Measurements from ENCODE around the gene TM9SF1.

Gene TM9SF1

DNA sequence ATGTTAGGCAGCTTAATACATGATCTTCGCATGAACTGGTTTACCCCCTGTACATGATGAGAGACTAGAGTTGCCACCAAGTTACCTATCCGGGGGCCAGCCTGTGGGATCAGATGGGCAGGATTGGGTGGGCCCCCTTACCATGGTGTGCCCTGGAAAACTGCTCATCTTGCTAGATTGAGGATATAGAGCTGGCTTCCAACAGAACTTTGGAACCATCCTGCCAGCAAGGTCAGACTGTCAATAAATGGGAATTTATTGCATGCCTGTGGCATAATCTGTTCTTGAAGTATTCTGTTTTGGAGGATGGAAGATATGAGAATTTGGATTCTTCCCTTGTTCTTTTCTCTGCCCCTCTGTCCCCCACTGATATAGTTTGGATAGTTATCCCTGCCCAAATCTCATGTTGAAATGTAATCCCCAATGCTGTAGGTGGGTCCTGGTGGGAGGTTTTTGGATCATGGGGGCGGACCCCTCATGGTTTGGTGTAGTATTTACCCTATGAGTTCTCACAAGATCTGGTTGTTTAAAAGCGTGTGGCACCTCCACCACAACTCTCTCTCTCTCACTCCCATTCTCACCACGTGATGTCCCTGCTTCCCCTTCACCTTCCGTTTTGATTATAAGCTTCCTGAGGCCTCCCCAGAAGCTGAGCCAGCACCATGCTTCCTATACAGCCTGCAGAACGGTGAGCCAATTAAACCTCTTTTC, 3.7 kb upstream of the TM9SF1 start:
- in situ Hi-C loops (cut with MboI; ENCODE audit: low sequenced_read_pairs) = no loop called here

DNA sequence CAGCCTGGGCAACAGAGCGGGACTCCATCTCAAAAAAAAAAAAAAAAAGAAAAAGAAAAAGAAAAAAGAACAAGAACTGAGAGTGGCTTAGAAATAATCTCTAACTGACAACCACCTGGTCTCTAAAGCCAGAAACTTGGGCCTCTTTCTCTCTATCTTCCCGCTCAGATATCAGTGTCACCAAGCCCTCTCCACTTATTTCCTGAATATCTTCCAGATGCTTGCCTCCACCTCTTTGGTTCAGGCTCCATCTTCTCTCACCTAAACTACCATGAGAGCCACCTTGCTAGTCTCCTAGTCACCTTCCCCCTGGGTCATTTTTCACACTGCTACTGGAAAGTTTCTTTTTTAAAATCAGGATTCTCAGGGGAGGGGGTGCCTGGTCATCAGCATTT, 1.8 kb upstream of the TM9SF1 start:
- in situ Hi-C loops (cut with MboI; ENCODE audit: low sequenced_read_pairs) = no loop called here

DNA sequence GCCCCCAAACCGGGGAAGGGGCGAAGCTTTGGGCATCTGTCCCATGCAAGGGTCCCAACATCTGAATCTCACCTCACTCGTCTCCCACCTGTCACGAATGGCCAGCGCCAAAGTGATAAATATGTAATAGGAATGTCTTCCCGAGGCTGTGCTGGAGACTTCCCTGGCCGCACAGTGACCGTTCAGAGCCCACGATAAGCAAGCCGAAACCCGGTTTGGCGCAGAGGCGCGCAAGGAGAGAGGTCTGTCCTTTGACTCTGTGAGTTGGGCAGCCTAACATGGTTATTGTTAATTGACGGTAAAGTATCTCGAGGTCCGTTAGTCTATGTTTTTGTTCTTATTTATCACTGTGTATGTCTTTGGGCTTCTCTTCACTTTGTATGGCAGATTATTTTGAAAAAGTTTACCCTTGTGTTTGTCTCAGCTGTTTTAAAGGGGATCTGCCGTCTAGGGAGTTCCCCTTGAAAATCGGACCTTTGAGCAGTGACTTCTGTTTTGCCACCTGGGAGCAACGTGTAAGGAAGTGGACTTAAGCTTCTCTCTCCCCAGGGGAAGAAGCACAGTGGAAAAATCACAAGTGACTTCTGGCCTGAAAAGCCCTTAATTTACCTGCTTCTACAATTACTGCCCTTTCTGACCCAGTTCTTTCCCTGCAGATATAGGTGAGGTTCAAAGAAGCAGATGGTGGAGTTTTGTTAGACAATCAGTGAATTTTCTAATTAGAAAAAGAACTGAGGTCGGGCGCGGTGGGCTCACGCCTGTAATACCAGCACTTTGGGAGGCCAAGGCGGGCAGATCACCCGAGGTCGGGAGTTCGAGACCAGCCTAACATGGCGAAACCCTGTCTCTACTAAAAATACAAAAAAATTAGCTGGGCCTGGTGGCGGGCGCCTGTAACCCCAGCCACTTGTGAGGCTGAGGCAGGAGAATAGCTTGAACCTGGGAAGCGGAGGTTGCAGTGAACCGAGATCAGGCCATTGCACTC, 1.1 kb upstream of the TM9SF1 start:
- in situ Hi-C loops (cut with MboI; ENCODE audit: low sequenced_read_pairs) = no loop called here

DNA sequence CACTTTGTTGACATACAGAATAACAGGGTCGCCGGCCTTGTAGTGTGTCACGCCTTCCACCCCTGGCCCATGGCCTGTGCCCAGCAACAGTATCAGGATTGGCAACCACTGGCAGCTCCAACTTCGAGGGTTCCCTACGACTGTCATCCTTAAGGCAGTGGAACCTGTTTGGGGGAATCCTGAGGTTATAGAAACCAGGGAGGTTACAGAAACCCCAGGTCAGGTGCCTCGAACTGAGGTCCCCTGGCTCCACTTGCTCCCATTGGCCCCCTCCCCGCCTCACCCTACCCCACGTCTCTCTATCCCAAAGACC, 412 bp downstream of the TM9SF1 start:
- in situ Hi-C loops (cut with MboI; ENCODE audit: low sequenced_read_pairs) = no loop called here

DNA sequence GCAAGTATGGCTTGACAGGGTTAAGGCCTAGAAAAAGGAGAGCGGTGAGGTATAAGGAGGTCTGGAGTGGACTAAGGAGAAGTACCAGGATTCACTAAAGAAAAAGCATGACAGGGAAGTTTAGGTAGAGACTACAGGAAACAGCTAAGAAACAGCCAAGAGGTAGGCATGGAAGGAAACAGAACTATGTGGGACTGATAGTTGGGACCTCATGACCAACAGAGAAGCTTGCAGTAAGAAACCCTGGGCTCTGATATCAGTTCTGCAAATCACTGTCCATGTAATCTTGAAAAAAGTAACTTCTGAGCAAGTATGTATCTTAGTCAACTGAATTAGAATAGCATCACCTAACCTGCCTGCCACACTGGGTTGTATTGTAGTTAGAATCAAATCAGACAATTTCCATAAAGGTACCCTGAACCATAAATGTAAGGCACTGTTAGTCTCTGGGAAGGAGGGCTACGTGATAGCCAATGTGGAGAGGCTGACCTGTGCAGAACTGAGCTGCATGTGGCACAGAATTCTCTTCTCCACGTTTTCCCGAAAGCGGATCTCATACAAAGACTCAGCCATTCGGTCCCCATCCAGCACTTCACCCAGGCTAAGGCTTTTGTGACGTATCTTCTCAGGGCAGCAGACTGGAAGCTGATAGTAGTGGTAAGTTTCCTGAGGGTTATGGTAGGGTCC, 912 bp downstream of the TM9SF1 start:
- in situ Hi-C loops (cut with MboI; ENCODE audit: low sequenced_read_pairs) = no loop called here

DNA sequence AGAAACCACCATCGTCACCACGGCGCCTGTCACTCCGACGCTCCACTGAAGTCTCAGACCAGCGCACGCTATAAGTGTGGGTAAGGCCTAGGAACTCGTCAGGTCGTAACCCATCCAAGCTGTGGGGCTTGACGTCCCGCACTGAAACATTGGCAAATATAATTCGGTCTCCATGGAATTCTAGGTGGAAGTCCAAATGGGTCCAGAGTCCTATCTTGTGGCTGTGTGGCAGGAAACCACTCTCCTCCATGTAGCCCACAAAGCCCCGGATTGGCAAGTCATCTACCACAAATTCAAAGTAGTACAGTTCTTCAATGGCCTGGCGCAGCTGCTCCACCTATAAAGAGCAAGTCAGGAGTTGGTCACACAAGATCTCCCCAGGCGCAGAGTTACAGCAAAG, 2.3 kb downstream of the TM9SF1 start:
- in situ Hi-C loops (cut with MboI; ENCODE audit: low sequenced_read_pairs) = no loop called here

DNA sequence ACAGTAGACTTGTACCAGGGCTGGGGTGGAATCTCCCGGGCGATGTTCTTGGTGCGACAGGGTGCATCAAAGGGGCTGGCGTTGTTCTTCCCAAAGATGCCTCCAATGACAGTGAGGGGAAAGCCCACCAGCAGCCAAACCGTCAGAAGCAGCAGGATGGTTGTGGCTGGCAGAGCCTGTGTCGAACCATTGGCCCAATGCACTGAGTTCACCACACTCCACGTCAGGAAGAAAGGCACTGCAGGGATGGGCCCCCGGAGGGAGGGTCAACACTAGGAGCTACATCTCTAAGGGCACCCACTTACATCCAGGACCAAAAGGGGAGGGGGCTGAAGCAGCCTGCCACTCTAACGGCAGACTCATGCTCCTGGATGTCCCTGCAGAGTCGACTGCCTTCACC, 4.8 kb downstream of the TM9SF1 start:
- in situ Hi-C loops (cut with MboI; ENCODE audit: low sequenced_read_pairs) = no loop called here

DNA sequence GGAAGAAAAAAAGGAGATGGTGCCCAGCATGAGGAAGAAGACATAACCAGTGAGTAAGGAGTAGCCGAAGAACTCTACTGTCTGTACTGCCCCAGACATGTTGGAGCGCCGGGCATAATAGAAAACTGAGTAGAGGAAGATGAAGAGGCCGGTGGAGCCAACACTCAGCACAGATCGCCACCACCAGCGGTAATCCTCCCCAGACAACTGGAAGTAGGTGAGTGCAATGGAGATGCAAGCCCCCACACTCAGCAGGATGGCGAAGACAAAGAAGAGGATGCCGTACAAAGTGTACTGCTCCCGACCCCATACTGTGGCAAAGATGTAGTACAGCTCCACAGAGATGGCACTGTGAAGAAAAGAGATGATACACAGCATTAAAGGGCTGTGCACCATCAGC, 5.8 kb downstream of the TM9SF1 start:
- in situ Hi-C loops (cut with MboI; ENCODE audit: low sequenced_read_pairs) = no loop called here

DNA sequence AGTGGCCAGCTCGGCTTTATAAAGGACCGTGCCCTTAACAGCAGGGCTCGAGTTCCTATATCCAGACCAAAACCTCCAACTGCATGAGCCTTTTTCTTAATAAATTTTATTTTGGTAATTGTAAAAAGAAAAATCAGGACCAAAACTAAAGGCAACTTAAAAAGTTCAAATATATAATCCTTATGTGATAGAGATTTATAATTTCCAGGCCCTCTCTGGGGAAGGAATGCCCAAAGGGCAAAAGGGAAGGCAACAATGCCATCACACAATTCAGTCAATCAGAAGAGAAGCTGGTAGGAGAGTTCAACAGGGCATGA, 6.2 kb downstream of the TM9SF1 start:
- in situ Hi-C loops (cut with MboI; ENCODE audit: low sequenced_read_pairs) = no loop called here

DNA sequence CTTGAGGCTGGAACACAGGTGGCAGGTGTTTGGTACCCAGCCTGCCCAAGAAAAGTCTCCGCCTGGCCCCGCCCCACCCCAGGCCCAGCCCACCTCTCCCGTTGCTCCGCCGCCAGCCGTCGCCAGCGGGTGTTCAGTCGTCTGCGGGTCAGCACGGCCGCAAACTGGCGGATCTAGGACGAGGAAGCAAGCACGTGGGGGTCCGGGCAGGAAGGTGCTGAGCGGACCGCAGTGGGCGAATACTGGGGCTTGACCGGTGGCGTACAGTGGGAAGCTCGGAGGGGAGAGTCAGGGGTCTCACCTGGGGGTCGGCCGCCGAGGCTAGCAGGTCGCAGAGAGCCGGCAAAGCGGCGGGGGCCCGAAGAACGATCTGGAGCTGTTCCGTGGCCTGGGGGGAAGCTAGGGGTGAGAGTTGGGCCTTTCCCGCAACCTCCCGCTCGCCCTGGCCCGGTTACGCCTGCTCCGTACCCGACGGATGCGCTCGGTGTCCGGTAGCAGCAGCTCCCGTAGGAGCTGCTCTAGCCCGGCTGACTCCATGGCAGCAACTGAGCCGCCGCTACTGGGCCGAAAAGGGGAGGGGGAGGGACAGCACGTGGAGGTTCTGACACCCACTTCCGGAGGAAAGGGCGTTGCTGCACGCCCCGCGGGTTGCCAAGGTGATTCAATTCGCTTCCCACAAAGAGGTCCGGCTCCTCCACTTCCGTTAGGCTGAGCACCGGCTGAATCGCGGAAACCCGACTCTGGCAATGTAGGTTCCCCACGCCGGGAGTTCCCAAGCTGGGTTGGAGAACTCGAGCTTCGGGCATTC, 6.8 kb downstream of the TM9SF1 start, which contains the start of gene IPO4:
Gene IPO4, minus strand, starts transcription at position 566 of the 808 bp plus-strand sequence. Its CDS starts 29 bp downstream, at position 537.
- in situ Hi-C loops (cut with MboI; ENCODE audit: low sequenced_read_pairs) = no loop called here

DNA sequence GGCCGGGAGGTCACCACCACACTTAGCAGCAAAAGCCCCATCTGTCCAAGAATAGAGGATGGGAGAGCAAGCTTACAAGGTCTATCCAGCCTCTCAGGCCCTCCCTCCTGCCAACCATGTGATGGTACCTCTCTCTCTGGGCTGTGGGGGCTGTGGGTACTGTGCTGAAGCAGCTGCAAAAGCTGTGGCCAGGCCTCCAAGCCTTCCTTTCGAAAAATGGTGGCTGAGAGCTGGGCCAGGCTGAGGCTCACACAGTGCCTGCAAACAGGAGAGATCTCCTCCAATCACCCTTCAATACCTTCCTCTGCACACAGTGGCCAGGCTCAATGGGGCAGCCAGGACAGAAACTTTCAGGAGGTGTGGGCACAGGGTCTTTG, 7.7 kb downstream of the TM9SF1 start:
- in situ Hi-C loops (cut with MboI; ENCODE audit: low sequenced_read_pairs) = no loop called here

DNA sequence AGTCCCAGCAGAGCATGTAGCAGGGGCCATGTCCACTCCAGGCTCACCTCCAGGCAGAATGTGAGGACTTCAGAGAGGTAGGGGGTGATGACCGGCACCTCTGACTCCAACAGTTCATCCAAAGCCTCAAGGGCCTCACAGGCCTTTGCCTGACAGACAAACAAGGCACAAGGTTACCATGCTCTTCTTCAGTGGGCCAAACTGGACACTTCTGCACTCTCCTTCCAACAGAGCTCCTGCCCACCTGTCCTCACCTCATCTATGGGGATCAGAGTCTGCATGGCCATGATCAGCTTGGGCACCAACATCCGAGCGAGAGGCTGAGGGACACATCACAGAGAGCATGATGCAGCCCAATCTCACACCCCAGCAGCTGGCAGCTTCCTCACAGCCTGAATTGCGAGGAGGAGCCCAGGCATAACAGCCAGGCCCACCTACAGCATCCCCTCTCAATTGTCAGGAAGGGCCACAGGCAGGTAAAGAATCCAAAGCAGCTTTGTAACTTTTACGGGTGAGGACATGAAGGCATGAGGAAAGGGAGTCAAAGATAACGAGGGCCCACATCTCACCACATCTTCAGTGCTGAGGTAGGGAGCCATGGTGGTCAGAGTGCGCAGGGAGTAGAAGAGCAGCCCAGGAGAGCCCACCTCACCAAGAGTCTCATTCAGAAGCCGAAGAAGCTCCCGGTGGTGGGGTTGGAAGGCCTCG, 8.3 kb downstream of the TM9SF1 start:
- in situ Hi-C loops (cut with MboI; ENCODE audit: low sequenced_read_pairs) = no loop called here

DNA sequence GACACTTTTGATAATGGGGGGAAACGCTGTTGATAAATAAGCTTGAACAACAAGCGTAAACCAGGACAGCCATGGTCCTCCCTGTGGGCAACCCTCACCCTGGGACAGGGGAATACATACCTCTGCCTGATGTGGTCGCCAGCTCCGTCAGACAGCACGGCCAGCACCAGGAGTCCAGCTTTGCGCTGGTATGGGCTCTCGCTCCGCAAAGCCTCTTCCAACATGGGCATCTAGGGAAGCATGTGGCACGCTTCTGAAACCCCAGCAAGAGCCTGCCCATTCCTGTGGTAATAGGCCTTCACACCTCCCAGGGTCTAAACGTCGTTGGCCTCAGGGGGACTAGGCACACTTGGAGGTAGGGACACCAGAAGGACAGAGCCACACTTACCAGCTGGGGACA, 9.5 kb downstream of the TM9SF1 start:
- in situ Hi-C loops (cut with MboI; ENCODE audit: low sequenced_read_pairs) = no loop called here

DNA sequence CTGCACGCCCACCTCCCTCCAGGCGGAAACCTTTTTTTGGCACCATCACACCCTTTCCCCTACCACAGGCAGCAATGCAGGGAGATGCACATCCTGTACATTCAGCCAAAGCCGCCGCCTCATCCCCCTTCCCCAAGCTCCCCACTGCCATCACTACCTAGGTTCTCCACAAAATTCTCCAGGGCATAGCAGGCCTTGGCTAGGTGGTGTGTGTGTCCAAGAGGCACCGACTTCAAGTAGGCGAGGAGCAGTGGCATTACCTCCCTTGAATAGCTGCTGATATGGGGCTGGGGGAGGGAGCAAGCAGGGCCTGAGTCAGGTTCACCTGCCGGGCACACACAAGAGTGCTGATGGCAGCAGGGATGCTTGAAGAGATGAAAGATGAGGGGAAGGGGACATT, 10.2 kb downstream of the TM9SF1 start:
- in situ Hi-C loops (cut with MboI; ENCODE audit: low sequenced_read_pairs) = no loop called here

DNA sequence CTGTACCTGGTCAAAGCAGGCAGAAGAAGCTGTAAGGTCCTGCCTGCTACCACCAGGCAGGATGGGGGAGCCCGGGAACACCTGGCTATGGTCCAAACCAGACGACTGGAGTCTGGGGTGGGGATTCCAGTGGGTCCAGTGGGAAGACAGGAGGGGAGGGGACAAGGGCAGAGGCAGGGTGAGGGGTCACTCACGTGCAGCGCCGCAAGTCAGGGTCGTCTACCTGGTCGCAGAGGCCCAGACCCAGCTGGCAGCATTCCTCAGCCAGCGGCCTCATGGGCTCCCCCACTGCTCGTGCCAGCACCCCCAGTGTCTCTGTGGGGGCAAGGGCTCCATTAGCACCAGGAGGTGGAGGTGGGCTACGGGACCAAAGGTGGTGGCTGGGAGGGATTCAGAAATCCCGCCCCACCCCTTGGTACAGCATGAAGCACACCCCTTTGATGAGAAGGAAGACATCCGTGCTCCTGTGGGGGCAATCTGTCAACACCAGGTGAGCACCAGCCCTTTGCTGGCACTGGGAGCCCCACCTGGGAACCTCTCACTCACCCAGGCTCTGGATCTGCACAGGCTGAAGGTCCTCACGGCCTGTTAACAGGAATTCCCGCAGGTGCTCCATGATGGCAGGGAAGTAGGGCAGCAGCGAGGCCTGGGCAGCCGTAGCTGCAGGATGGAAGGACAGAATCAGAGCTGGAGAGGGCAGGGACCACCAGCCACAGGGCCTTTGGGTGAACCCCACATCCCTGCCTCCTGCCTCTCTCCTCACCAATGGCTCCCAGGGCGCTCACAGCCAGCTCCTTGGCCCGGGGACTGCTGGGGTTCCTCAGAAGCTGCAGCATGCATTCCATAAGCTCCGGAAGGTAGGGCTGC, 10.9 kb downstream of the TM9SF1 start:
- in situ Hi-C loops (cut with MboI; ENCODE audit: low sequenced_read_pairs) = no loop called here

DNA sequence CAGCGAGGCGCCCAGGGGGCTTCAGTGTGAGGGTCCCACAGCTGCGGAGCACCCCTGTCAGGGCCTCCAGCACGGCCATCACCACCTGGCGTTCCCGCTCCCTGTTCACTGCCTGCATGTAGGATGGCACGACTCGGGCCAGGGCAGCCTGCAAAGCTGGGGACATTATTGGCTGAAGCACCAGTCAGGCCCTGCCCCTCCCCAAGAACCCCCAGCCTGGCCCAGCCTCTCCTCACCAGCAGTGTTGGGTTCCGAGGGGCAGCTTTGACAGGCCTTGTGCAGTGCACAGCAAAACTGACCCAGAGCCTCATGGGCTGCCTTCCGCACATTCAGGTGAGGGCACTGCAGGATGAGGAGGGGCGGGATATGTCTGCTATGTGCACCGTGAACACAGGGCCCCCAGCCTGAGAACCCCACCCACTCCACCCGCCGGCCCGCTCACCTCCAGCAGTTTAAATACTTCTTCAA, 12.2 kb downstream of the TM9SF1 start:
- in situ Hi-C loops (cut with MboI; ENCODE audit: low sequenced_read_pairs) = no loop called here

DNA sequence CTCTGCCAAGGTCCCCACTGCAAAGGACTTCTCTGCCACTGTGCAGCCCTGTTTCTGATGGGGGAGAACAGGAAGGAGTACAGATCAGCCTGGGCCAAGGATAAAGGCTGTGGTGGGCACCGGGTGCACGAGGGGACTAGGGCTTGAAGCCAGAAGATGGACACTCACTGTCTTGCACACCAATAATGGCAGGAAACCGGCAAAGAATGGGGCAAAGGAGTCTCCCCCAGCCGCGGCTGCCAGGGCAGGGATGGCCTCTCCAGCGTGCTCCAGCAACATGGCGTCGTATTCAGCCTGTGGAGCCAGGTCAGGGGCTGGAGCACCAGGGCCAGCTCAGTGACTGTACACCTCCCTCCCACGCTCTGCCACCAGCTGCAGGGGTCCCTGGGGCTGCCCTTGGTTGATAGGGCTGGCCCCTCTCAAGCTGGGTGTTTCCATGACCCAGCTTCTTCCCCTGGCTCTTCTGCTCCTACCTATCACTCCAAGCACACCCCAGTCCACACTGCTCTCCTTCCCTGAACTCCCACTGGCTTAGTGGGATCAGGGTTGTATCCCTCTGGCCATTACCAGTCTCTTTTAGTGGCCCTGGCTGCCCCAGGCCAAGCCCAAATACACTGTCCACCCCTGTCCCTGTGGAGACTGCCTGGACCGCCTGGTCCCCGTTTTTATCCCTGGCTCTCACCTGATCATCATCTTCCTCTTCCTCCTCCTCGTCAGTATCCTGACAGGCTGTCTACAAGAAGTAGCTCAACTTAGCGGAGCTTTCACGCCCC, 12.9 kb downstream of the TM9SF1 start:
- in situ Hi-C loops (cut with MboI; ENCODE audit: low sequenced_read_pairs) = no loop called here

DNA sequence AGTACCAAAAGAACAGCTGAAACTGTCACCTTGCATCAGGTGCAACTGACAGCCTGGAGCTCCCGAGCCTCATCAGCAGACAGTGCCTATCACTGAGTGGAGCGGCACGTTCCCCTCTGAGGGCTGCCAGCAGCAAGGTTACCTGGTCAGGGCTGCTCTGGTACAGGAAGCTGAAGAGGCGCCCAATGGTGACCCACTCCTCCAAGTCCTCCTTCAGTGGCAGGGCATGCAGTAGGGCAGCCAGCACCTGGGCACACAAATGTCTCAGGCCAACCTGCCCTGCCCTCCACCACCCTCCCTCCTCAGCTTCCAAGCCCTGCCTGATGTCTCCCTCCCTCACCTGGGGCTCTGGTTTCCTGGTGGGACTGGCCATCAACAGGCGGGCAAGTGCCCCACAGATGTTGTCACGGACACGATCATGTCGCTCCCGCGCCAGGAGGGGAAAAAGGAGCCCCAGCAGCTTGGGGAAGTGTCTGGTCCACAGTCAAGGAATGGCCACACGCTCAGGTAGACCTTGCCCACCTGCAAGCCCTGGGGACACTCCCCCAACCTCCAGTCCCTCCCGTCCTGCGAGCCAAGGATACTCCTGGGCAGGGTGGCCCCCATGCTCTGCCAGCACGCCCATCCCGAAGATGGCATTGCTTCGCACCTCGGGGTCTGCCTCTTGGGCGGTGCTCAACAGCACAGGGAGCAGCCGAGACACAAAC, 13.7 kb downstream of the TM9SF1 start:
- in situ Hi-C loops (cut with MboI; ENCODE audit: low sequenced_read_pairs) = no loop called here
